AG04450 (cell line): ENCODE results near the gene CCDC91. TPM values are rescaled to one million over a fixed set of nuclear protein-coding genes. Genes with fewer than 3 reads are reported as not detected.
"Not testable (repeated sequence)": the region's sequence is repeated elsewhere in the genome, so short reads cannot be mapped to it uniquely, and the experiment has no call there.

Experiments
- CTCF ChIA-PET: fragments of 300-600, 350-600 bp; formaldehyde crosslinking; extraction: SDS; loops from one replicate; lab custom pipeline; 2022; ENCODE audit warnings: antibody characterized with exemption, inconsistent platforms; lab: Charles Lee
- POLR2A ChIA-PET: fragments of 350-600 bp; formaldehyde crosslinking; extraction: SDS; loops from one replicate; lab custom pipeline; 2021; ENCODE audit warnings: antibody characterized with exemption, inconsistent platforms; lab: Yijun Ruan, JAX
- DNase-seq: peaks from one replicate; pipeline ENCODE4 v3.0.0-alpha.2; 2011; ENCODE audit warnings: low read depth, low spot score
- H3K27ac ChIP-seq: one replicate; pipeline ENCODE4 v1.5.1; 2012; ENCODE audit warnings: low read depth, low read length, control low read depth
- H3K27me3 ChIP-seq: one replicate; pipeline ENCODE4 v1.6.0; 2012; ENCODE audit warnings: low read length; ENCODE audit not compliant: control insufficient read depth, insufficient read depth
- H3K4me3 ChIP-seq: 2 replicates; pipeline ENCODE4 v1.5.1; 2011; ENCODE audit warnings: mild to moderate bottlenecking, low read depth, low read length, control low read depth
- H3K9me3 ChIP-seq: 2 replicates; pipeline ENCODE4 v1.5.1; 2012; ENCODE audit warnings: low read length; ENCODE audit not compliant: control insufficient read depth, insufficient read depth
- CTCF ChIP-seq: IDR thresholded peaks from 2 replicates; pipeline ENCODE4 v1.5.1; 2011; ENCODE audit warnings: low read depth, low read length, control low read depth, inconsistent platforms
- polyA plus RNA-seq: library from polyadenylated mRNA; depleted of rRNA; stranded (reverse); fragments of >200 nt; gene quantifications from 2 replicates; pipeline ENCODE4 v1.2.3, GENCODE V29; 2011

Gene CCDC91
- polyA plus RNA-seq, 1 experiment = 21.0 TPM

DNA sequence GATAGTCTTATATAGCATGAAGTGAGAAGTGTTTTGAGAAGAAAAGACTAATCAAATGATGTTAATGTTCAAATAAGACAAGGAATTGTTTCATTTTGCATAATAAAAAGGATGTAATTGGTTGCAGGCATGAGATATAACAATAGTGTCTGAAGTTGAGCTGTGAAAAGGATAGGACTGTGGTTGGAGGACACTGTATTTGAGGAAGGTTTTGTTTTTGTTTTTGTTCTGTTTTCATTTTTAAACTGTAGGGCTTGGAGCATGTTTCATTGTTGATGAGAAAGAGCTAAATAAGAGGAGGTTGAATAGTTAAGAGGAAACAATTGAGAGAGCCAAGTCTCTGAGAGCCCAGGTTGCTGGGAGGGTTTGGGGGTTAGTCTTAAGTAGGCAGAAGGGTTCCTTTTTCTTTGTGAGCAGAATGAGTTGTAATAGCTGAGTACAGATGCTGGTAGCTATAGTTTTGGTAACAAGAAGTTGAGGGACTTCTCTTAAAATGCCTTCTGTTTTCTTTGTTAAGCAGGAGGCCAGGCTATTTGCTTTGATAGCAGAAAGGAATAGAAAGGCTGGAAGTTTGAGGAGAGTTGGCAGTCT lies 58.4 kb downstream of the CCDC91 start:
- CTCF ChIA-PET = no interaction called here

DNA sequence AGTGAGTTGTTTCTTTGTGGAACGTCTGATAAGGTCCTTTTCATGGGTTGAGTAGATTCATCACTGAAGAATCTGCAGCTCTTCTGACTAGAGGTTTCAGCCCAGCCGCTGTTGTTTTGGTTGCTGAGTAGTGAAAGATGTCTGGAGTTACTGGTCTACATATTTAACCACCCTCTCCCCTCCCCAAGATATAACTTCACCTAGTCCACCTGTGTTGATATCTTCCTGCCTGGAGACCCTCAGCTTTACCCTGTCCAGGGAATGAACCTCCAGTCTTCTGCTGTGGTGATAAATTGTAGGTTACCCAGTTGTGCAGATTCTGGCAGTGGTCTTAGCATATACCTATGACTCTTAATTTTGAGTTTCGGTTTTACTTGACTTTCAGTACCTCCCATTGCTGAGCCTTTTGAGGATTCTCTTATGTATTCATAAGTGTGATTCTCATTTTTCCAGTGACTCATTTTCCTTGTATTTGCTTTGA lies 62.9 kb downstream of the CCDC91 start:
- ChIA-PET CTCF (interaction anchor here (0.6 kb wide), 1 partner anchor 611 kb away, joined by 3 read pairs; no protein-coding TSS in a partner anchor), POLR2A (no interaction called here)
- H3K27me3 ChIP-seq = no peaks in the 10 kb centered on the region
- TF ChIP-seq CTCF = no peak
- no peak for DNase-seq
- no peak overlapping the region for H3K27ac ChIP-seq
- no peak overlapping the region for H3K4me3 ChIP-seq
- H3K9me3 ChIP-seq = no peaks in the 10 kb centered on the region

More for the DNA sequence above, 58.4 kb downstream of the CCDC91 start:
- POLR2A ChIA-PET = no interaction called here
- H3K4me3 ChIP-seq = no peak overlapping the region
- no peaks in the 10 kb centered on the region for H3K27me3 ChIP-seq
- no peak for TF ChIP-seq CTCF
- no peak for DNase-seq
- H3K27ac ChIP-seq = no peak overlapping the region
- no peaks in the 10 kb centered on the region for H3K9me3 ChIP-seq

DNA sequence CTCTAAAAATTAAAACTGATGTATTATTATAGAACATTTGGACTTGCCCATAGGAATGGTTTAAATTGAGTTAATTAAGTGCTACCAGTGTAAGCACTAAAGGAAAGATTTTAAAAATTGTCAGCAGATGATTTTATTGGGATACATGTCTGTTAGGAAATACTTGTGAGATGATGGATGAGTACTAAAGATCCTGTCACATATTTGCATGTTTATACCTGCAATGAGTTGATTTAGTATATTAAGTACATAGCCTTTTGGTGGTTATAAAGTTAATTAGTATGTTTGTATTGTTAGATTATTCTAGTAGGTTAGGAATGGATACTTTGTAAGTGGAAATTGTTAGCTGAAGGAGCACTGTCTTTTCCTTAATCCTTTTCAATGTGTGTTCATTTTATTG lies 67.2 kb downstream of the CCDC91 start:
- H3K27ac ChIP-seq = no peak overlapping the region
- CTCF ChIA-PET = interaction anchor here (1.2 kb wide), 1 partner anchor 8 kb away, joined by 3 read pairs; no protein-coding TSS in a partner anchor
- no peak overlapping the region for H3K4me3 ChIP-seq
- H3K9me3 ChIP-seq = no peaks in the 10 kb centered on the region
- DNase-seq = no peak
- no peaks in the 10 kb centered on the region for H3K27me3 ChIP-seq
- POLR2A ChIA-PET = no interaction called here
- no peak for TF ChIP-seq CTCF

DNA sequence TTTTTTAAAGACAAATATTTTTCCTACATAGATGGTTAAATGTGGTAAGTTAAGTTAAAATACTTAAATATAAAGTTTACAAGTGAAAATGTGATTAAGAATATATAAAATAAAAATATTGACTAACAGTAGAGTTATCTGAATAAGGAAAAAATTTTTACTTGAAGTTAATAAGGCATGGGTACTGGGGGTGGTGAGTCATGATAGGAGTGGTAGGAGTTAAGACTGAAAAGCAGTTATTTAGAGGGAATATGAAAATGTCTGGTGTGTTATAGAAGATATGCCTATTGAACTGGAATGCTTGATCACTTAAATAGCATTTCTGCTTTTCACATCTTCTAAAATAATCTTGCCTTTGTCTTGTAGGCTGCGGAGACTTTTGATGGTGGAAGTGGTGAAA lies 68.7 kb downstream of the CCDC91 start:
- H3K9me3 ChIP-seq = no peaks in the 10 kb centered on the region
- H3K4me3 ChIP-seq = no peak overlapping the region
- no peak for DNase-seq
- CTCF ChIA-PET = no interaction called here
- no peak overlapping the region for H3K27ac ChIP-seq
- POLR2A ChIA-PET = no interaction called here
- no peaks in the 10 kb centered on the region for H3K27me3 ChIP-seq
- no peak for TF ChIP-seq CTCF

GRCh38 chr12:28265435-28266042 lies 75.3 kb downstream of the CCDC91 start:
- H3K27ac ChIP-seq = no peak overlapping the region
- POLR2A ChIA-PET = no interaction called here
- no peak for TF ChIP-seq CTCF
- DNase-seq = no peak
- CTCF ChIA-PET = interaction anchor here (0.8 kb wide), 1 partner anchor 9 kb away, joined by 3 read pairs; no protein-coding TSS in a partner anchor
- H3K27me3 ChIP-seq = no peaks in the 10 kb centered on the region
- H3K9me3 ChIP-seq = no peaks in the 10 kb centered on the region
- no peak overlapping the region for H3K4me3 ChIP-seq

GRCh38 chr12:28267920-28268607 lies 77.8 kb downstream of the CCDC91 start:
- CTCF ChIA-PET = interaction anchor here (0.6 kb wide), 1 partner anchor 205 kb away, joined by 3 read pairs; no protein-coding TSS in a partner anchor
- DNase-seq = not testable (repeated sequence)

More at GRCh38 chr12:28267920-28268607, 77.8 kb downstream of the CCDC91 start:
- H3K27me3 ChIP-seq, H3K4me3 ChIP-seq, H3K9me3 ChIP-seq, H3K27ac ChIP-seq, POLR2A ChIA-PET: not testable (repeated sequence)
